NCI-H146 (cell line): ENCODE data around the gene ZNF330.
"Not testable (repeated sequence)": the region's sequence is repeated elsewhere in the genome, so short reads cannot be mapped to it uniquely, and the experiment has no call there.

ENCODE experiments used
- DNase-seq: peaks from one replicate; lab custom pipeline; 2025; lab: John Stamatoyannopoulos, UW

ZNF330 gene

DNA sequence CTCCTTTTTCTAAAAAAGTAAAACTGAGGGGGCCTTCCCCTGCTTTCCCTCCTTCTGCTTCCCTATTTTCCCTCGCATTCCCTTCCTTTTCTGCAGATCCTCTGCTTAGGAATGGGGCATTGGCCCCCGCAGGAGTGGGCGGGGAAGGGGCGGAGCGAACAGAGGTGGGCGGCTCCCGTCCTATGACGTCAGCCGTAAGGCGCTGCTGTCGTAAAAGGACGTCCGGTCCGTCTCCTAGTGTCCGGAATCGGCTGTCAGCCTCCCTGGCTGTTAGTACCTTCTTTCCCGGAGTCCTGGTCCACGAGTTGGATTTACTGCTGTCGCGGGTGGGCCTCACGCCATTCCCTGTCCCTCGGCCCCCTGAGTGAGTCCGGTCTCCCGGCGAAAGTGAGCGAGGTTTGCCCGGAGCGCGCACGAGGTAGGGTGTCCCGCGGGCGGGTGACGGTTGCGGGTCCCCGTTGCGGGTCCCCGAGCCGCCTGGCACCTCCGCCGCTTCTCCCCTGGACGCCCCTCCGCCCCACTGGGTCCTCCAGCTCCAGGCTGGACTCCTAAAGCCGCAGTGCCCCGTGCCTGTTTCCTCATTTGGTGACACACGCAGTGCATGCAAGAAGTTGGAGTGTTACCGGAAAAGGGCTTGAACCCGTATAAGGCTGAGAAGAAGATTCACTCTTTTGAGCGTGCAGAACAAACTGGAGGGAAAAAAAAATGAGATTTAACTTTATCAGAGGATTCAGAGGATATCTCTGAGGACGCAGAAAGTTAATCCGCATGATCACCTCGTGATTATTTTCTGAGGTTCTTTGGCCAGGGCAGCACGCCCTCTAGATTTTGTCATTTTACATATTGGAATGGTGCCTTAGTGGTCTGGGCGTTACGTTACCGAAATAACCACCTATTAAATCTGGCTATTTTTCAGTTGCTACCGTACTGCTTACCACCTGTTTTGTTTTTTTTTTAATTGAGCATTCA lies at the start of gene ZNF330:
ZNF330 (plus strand) TSS at position 205 of the 969 bp plus-strand sequence. CDS start 1,477 bp downstream, outside the sequence.
- peak; percentile 78 for DNase-seq

DNA sequence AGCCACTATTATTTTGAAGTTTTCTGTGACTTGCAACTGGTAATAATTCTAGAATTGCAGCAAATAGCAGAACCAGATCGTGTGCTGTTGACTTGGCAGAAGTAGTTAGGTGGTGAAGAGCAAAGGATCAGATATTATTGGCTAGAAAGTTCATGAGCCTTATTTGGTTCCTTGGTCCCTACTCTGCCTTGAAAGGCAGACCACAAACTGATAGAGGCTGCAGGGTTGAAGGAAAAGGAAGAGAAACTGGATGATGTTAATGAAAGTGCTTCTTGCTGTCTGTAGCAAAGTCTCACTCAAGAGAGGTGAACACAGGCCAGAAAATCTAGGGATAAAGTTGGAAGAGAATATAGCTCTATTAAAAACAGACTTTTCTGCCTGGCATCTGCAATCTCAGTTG lies 46.2 kb upstream of the ZNF330 start:
- DNase-seq: no peak

DNA sequence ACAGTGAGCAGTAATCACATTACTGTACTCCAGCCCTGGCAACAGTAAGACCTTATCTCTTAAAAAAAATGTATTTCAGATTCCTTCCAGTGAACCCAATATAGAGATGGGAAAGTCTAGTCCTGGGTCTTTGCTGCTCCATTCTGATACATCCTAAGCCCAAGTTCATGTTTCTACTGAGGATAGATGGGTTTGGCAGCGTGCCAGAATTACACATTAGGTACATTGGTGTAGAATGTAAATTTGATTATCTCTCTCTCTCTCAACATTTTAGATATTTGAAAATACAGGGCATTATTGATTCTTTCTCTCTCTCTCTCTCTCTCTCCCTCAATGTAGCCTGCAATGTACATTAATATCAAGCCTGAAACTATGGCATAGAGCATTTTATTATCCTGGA lies 43.5 kb upstream of the ZNF330 start:
- no peak for DNase-seq

GRCh38 chr4:141179474-141180373 lies 41.0 kb upstream of the ZNF330 start:
- DNase-seq: no peak

DNA sequence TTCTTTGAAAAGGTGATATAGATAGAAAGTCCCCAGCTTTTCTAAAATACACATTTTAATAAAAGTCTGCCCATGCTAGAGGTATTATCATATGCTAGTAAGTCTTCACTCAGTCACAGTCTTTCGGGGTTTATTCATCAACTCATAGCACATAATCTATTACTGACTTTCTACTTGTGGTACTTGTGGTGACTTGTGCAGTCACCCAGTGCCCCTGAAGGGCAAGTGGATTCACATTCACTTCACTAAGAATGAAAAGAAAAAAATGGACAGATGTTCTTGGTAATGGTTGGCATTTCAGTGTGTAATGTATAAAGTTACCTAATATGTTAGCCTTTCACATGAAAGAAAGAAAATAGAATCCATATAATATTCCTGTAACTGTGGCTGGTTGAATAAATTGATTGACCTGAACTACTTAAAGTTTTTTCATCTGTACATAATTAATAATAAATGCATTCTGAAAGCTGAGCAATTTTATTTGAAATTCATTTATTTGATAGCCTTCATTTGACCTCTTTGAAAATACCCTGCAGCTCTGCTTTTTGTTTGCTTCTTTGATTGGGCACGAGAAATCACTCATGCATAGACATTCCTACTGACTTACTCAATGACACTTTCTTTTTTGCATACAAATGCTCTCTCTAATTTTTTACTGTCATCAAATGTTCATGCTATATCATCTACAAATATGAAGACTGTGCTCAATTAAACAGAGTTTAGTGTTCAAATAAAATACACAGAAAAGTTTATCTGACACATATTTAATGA lies 39.5 kb upstream of the ZNF330 start:
- no peak for DNase-seq

DNA sequence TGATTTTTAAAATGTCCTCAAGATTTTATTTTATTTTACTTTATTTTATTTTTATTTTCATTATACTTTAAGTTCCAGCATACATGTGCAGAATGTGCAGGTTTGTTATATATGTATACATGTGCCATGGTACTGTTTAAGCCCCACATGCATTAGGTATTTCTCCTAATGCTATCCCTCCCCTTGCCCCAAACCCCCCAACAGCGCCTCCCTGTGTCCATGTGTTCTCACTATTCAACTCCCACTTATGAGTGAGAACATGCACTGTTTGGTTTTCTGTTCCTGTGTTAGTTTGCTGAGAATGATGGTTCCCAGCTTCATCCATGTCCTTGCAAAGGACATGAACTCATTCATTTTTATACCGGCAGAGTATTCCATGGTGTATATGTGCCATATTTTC lies 37.2 kb upstream of the ZNF330 start:
- not testable (repeated sequence) for DNase-seq

GRCh38 chr4:141192564-141192963 lies 28.1 kb upstream of the ZNF330 start:
- no peak for DNase-seq

- no peak for DNase-seq
These were observed 27.1 kb upstream of the ZNF330 start for GRCh38 chr4:141193516-141194034.

DNA sequence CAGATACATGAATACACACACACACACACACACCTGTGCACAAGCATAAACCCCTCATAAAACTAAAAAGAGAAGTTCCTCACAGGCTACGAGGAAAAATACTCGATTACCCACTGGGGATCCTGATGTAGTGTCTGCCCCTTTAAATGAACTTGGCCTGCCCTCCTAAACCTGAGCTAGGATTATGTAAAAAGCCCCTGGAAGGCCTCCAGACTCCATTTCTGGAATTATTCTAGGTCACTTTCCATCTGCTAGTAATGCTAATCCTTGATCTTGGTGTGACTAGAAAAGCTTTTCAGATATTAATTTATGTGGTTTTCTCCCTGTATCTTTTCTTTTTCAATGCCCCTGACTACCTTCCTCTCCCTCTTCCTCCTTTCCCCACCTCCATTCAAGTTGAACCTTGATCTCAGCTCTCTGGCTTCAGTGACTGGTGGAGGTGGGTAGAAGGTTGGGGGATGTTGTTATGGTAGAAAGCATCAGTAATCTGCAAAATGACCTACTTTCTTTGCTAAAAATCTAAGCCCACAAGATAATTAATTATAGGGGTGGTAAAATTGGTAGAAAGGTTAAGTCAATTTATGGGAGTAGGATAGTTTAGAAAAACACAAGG lies 25.5 kb upstream of the ZNF330 start:
- no peak for DNase-seq

- no peak for DNase-seq
These were observed 24.3 kb upstream of the ZNF330 start for GRCh38 chr4:141196227-141196933.

DNA sequence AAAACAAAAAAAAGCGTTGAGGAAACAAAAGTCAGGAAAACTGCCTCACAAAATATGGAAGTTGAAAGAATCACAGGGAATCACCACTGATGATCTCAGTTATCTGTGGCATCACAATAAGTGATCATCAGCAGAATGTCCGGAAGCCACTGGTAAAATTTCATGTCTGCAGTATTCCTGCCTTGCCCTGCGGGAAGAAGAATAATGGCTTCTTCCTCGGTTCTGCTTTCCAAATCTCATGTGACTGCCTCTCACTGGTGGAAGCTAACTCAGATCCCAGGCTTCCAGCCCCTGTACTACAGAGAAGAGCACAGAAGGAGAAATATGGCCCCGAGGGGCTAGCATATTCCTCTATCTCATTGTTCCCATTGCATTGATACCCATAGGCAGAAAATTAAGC lies 12.7 kb upstream of the ZNF330 start:
- DNase-seq: no peak

DNA sequence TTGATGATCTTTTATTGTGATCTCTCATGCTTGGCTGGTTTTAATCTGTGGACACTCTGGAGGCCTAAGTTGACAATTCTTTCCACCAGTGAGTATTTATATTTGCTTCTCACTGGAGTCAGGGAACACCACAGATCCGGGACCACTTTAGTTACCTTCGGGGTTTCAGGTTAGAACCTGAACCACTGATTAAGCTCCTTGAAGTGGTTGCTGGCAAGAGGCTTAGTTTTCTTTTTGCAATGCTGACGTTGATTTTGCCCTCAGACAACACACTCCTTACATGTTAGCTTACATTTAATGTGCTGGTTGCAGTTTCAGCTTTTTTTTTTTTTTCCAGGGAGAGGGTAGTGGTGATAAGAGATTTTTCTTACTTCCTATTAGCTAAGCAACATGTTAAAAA lies 10.5 kb upstream of the ZNF330 start:
- DNase-seq: no peak

DNA sequence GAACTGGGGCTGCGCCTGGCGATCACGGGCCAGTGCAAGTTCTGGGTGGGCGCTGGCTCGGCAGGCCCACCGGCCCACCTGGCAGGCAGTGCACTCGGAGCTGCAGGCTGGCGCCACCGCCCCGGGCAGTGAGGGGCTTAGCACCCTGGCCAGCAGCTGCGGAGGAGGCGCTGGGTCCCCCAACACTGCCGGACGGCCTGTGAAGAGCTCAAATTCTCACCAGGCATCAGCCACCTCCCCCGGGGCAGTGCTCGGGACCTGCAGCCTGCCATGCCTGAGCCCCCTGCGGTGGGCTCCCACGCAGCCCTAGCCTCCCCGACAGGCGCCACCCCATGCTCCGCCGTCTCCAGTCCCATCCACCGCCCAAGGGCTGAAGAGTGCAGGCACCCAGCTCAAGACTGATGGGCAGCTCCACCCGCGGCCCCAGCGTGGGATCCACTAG lies 7.1 kb upstream of the ZNF330 start:
- DNase-seq: no peak

DNA sequence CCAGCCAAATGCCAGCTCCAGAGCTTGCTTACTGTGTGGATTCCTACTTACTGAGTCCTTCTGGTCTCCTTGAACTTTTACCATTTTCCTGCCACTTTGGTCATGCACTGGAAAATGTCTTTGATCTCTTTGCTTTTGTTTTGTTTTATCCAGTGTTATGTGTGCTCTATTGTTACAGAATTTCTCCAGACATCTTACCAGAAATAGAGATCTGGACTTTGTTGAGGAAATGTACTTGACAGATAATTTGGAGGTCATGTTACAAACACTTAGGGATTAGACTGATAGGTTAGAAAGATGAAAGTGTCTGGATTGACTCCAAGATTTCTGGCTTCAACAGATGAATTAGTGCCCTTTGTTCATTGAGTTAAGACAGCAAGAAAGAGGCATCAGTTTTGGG lies 5.7 kb upstream of the ZNF330 start:
- DNase-seq: no peak

GRCh38 chr4:141216002-141216761 lies 4.5 kb upstream of the ZNF330 start:
- no peak for DNase-seq

GRCh38 chr4:141220271-141220670 lies 424 bp upstream of the ZNF330 start:
- no peak for DNase-seq

- no peak for DNase-seq
These were observed 2.7 kb downstream of the ZNF330 start for GRCh38 chr4:141223418-141223817.

GRCh38 chr4:141227280-141227679 lies 6.6 kb downstream of the ZNF330 start:
- DNase-seq: not testable (repeated sequence)

GRCh38 chr4:141229408-141230101 lies 8.9 kb downstream of the ZNF330 start:
- no peak for DNase-seq
